HG03354 (cell line): ENCODE results near the gene SYN1.
"Not testable (repeated sequence)": the region's sequence is repeated elsewhere in the genome, so short reads cannot be mapped to it uniquely, and the experiment has no call there.

Experiments used
- ATAC-seq: cut with Tn5 transposase; IDR thresholded peaks from one replicate; pipeline ENCODE4 v1.9.1; 2021; ENCODE audit warnings: mild to moderate bottlenecking; ENCODE audit not compliant: unreplicated experiment, poor library complexity, severe bottlenecking

SYN1 gene

DNA sequence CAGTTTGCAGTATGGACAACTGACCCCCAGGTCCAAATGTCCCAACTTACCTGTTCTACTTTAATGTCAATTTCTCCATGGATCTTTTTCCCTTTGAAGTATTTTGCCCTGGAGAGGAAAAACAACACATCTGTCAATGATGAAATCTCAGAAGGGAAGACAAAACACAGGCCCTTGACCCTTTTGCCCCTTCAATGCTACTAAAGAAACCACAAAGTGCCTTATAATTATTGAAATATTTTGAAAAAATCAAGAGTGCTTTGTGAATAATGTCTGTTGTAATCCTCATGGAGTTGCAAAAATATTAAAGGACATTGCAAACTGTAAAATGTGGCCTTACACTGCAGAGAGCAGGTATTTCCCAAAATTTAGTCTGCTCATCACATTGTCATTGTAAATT lies 12.6 kb downstream of the SYN1 start:
- no peak for ATAC-seq

GRCh38 chrX:47605024-47605423 lies 14.6 kb downstream of the SYN1 start:
- ATAC-seq, result no peak

- ATAC-seq, result not testable (repeated sequence)
Observed at GRCh38 chrX:47603125-47603524, 16.5 kb downstream of the SYN1 start.

DNA sequence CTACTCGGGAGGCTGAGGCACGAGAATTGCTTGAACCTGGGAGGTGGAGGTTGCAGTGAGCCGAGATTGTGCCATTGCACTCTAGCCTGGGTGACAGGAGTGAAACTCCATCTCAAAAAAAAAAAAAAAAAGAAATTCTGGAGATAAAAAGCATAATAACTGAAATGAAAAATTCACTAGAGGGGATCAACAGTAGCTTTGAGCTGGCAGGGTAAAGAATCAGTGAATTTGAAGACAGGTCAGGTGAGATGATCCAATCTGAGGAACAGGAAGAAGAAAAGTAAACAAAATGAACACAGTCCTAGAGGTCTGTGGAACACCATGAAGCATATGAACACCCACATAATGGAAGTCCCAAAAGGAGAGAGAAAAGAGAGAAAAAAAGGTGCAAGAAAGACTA lies 22.4 kb downstream of the SYN1 start:
- ATAC-seq, result no peak

GRCh38 chrX:47596256-47596655 lies 23.4 kb downstream of the SYN1 start:
- ATAC-seq, result no peak

DNA sequence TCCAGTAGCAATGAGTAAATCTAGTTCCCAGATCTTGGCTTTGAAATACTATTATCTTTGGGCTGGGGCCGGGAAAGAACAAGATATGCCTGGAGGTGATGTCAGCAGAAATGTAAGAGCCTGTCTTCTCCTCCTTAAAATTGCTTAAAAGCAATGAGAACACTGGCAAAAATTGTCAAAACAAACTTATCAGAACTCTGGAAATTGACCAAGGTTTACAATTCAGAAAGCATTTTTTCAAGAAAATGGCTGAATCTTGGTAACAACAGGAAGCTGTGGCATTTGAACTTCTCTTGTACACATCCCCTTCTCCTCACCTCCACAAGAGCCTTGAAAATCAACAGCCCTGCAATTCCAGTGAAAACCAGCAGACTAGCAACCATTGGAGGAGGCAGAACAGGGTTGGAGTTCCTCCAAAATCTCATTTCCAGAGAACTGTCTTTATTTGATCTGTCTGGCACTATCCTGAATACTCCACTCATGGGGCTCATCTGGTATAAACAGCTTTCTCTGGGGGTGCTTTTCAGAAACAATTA lies 23.9 kb downstream of the SYN1 start:
- no peak for ATAC-seq

GRCh38 chrX:47593522-47593921 lies 26.1 kb downstream of the SYN1 start:
- ATAC-seq, result no peak

GRCh38 chrX:47590984-47591383 lies 28.7 kb downstream of the SYN1 start:
- ATAC-seq, result no peak

DNA sequence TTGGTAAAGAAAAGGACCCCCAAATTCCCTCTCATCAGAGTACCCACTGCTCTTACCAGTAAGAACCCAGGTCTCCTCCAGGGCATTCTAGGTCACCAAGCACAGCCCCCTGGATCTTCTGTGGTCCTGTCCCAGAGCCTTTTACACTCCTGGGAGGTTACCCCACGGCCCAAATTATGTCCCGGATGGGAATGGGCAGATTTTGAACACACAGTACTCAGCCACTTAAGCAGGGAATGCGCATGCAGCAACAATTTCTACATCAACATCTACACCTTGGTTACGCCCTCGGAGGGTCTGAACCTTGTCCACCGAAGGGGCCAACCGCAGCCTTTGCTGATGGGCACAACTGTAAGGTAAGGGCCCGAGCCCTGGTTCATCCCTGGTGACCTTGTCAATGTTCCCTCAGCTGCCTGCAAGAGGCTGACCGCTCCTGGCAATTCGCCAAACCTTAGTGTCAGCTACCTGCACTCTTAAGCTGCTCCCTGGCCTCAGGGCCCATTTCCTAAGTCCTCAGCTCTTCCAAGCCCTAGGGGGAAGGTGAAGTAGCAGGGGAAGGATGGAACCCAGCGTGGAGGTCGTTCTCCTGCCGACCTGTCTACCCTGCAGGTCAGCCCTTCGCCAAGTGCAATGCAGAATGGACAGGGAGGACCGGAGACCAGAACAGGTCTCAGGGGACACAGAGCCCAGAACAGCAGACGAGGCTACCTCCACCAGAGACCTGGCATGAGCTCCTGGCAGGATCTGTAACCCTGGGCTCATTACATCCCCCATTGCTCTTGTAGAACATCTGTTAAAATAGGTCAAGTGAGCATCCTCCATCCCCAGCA lies 31.5 kb downstream of the SYN1 start:
- ATAC-seq, result no peak

DNA sequence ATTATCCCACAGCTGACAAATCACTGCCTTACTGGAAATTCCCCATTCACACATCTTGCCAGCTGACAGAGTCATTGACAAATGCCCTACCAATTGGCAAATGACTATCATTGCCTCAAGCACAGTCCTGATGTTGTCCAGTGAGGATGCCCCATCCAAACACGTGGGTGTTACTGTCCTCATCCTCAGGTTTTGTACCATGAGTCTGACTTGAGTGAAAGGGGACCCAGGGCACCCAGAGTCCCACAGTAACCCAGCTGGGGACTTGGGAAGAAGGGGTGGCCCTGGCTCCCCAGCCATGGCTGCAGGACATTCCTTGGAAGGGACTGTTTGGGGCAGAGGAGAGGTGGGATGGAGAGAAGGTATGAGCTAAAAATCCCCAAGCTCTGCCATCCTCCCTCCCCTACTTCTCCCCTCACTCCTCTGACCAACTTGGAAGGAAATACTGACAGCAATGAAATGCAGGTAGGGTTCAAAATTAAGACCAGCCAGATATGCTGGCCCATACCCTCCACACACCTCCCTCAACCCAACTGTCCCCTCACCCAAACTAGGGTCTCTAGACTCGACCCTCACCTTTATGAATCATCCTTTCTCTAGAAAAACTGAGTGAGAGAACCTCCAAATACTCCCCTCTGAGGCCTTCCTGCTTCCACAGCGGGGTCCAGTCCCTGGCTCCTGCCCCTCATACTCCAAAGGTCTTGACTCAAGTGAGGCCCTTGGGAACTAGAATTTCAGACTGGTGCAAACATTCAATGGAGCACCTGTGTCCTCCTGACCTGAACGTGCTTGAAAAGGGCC lies 32.4 kb downstream of the SYN1 start:
- no peak for ATAC-seq

DNA sequence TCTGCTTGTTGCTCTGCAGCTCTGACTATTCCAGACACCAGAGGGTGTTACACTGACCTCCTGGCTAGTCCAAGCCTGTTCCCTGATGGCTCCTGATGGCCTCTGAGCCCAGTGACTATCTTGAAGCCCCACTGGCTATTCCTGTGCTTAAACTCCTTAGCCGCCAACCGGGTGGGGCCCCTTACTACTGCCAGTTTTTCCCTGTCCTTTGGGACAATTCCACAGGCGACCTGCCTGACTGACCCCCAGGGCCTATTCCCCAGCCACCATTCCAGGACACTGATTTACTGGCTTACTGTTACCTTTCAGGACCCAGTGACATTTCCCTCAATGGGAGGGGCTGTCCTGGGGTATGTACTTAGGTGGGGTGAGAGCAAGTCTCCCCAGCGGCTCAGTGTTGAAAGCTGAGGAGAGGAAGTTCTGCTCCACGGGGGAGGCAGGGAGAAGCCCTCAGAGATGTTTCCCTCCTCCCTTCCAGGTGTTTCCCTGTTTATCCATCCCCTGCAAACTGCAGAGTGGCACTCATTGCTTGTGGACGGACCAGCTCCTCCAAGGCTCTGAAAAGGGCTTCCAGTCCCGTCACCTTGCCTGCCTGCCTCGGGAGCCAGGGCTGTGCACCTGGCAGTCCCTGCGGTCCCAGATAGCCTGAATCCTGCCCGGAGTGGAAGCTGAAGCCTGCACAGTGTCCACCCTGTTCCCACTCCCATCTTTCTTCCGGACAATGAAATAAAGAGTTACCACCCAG lies 33.4 kb downstream of the SYN1 start:
- no peak for ATAC-seq

GRCh38 chrX:47585273-47585672 lies 34.4 kb downstream of the SYN1 start:
- no peak for ATAC-seq

DNA sequence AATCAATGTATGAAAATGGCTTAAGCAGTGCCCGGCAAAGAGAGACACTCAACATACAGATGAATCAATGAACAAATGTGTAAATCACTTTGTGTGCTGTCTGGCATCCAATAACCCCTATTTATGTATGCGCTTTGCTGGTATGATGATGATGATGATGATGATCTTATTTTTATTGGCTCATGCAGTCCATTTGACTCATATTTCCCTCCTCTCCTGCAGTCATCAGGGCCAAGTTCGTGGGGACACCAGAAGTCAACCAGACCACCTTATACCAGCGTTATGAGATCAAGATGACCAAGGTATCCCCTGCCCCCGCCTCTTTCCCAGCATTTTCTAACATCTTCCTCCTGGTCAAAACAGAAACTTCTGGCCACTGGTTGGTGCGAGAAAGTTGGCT lies 34.9 kb downstream of the SYN1 start:
- ATAC-seq, result no peak

GRCh38 chrX:47583240-47583861 lies 36.3 kb downstream of the SYN1 start:
- no peak for ATAC-seq

- peak; percentile 83 for ATAC-seq
Observed at GRCh38 chrX:47581731-47582647, 37.7 kb downstream of the SYN1 start, which contains the start of gene TIMP1. Gene TIMP1, plus strand, starts transcription at chrX:47582436. Its CDS starts 980 bp downstream, at chrX:47583416.

DNA sequence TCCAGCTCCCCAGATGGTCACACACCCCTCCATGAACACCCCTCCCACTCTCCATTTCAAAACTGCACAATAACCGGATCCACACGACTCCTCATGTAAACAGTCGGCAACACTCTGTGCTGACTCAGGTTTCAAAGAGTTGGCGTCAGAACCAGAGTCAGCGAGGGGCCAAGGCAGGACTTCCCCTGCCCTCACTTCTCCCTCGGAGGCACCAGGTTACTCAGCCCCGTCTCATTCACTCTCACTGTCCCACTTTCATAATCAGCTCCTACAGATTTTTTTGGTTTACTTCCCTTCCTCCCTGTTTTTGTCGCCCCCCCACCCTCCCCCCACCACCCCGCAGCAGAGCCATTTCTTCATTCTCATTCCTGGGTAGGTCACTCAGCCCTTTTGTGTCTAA lies 40.1 kb downstream of the SYN1 start:
- no peak for ATAC-seq

DNA sequence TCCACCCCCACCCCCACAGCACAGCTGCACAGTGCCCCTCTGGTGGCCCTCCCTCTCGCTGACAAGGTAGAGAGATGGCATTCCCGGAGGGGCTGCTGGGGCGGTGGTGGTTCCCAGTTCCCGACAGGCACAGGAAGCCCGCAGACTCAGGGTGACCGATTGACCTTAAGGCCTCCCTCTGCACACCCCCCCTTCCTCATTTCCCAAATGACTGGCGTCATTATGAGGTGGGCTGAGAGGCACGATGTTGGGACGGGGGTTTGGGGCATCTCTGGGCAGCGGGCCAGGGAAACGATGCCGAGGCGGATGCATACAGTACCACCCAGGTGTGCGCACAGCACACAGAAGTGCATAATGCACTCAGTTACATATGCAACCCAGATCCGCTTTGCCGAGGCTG lies 41.0 kb downstream of the SYN1 start:
- no peak for ATAC-seq

- ATAC-seq, result no peak
Observed at GRCh38 chrX:47577901-47578300, 41.8 kb downstream of the SYN1 start.

DNA sequence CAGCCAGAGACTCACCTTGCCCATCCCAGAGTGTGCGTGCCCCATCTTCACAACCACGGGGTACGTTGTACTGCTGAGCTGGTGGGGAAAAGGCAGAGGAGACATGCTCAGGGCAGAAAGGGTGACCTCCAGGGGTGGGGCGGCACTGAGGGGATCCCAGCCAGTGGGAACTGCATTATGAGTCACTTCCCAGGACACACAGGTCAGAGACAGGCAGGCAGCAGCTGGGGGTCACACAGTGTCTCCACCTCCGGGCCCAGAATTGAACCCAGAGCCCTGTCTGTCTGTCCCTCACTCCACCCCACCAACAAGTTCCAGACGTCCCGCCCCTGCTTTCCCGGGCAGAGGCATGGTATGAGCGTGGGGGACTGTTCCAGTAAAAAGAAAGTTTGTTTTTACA lies 42.2 kb downstream of the SYN1 start:
- no peak for ATAC-seq
